Measurements from ENCODE around the gene SYNRG. TPM values are rescaled to one million over a fixed set of nuclear protein-coding genes. Genes with fewer than 3 reads are reported as not detected.

The SYNRG gene
- total RNA-seq, 2 experiments from 2014 or later, result 40.4 to 40.5 TPM

DNA sequence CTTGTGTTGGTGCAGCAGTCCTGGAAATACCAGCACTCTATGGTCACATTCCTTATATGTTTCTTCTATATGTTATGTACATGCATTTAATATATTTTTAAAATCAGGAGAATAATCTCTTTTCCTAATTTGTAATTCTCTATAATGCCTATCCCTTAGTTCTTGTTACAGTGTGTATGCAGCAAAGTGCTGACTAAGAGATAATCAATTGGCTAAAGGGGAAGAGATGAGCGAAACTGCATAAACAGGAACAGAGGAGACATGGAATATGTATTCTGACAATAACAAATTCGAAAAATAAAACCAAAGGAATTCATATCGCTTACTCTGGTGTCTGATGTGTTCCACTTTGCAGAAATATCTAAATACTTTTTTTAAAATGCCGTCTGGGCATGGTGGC is 41.7 kb downstream of the SYNRG start:
- no peak for DNase-seq
- Mint-ChIP-seq H3K9me3 (no peaks in the 10 kb centered on the region), H3K4me1 (peaks cover 12% of the 10 kb centered on the region), H3K27me3 (no peaks in the 10 kb centered on the region), H3K4me3 (no peak overlapping the region), H3K27ac (no peak overlapping the region), H3K36me3 (peaks cover 21% of the 10 kb centered on the region)

DNA sequence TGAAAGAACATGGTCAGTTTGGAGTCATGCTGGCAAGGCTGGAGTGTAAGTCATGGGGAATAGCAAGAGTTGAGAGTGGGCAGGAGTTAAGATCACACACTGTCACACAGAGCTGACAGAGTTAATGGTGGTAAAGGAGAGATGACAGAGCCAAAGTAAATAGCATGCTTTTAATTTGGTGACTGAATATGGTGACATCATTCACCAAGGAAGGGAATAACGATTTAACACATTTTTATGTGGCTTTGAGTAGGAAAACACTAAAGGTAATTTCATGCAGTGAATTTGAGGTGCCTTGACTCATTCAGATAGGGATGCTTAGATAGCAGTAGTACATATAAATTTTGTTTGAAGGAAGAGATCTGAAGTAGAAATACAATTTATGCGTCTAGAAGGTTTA is 42.1 kb downstream of the SYNRG start:
- no peak overlapping the region for H3K27ac Mint-ChIP-seq

GRCh38 chr17:37564252-37564651 is 45.0 kb downstream of the SYNRG start:
- no peak for DNase-seq
- Mint-ChIP-seq H3K36me3 (peaks cover 23% of the 10 kb centered on the region), H3K4me3 (no peak overlapping the region), H3K4me1 (peaks cover 15% of the 10 kb centered on the region), H3K27ac (peak overlapping the region; percentile 39), H3K27me3 (no peaks in the 10 kb centered on the region), H3K9me3 (no peaks in the 10 kb centered on the region)

More for the DNA sequence above, 42.1 kb downstream of the SYNRG start:
- Mint-ChIP-seq H3K4me1 (peaks cover 16% of the 10 kb centered on the region), H3K4me3 (no peak overlapping the region), H3K9me3 (no peaks in the 10 kb centered on the region), H3K27me3 (no peaks in the 10 kb centered on the region), H3K36me3 (peaks cover 19% of the 10 kb centered on the region)
- no peak for DNase-seq

- Mint-ChIP-seq H3K4me3 (no peak overlapping the region), H3K27me3 (no peaks in the 10 kb centered on the region), H3K36me3 (peaks cover 25% of the 10 kb centered on the region), H3K9me3 (no peaks in the 10 kb centered on the region), H3K27ac (peak overlapping the region; percentile 32), H3K4me1 (peaks cover 10% of the 10 kb centered on the region)
- DNase-seq, result no peak
These were observed 47.0 kb downstream of the SYNRG start for GRCh38 chr17:37562016-37562745.

GRCh38 chr17:37558299-37558698 is 50.9 kb downstream of the SYNRG start:
- Mint-ChIP-seq H3K27ac (no peak overlapping the region), H3K4me3 (no peak overlapping the region), H3K36me3 (peaks cover 18% of the 10 kb centered on the region)

DNA sequence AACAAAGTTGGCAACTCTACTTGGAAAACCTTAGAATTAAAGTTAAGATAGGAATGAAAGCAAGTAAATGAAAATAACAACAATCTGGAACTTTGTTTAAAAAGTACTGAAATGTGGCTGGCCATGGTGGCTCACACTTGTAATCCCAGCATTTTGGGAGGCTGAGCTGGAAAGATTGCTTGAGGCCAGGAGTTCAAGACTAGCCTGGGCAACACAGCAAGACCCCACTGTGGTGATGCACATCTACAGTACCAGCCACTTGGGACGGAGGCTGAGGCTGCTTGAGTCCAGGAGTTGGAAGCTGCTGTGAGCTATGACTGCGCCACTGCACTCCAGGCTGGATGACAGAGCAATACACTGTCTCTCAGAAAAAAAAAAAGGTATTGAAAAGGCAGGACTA is 51.7 kb downstream of the SYNRG start:
- Mint-ChIP-seq H3K9me3 (no peaks in the 10 kb centered on the region), H3K4me3 (no peak overlapping the region), H3K27me3 (no peaks in the 10 kb centered on the region), H3K36me3 (peaks cover 24% of the 10 kb centered on the region), H3K4me1 (peaks cover 21% of the 10 kb centered on the region), H3K27ac (no peak overlapping the region)
- no peak for DNase-seq

More at GRCh38 chr17:37558299-37558698, 50.9 kb downstream of the SYNRG start:
- DNase-seq, result no peak
- H3K9me3 Mint-ChIP-seq, result no peaks in the 10 kb centered on the region
- H3K27me3 Mint-ChIP-seq, result no peaks in the 10 kb centered on the region
- peaks cover 13% of the 10 kb centered on the region for H3K4me1 Mint-ChIP-seq

DNA sequence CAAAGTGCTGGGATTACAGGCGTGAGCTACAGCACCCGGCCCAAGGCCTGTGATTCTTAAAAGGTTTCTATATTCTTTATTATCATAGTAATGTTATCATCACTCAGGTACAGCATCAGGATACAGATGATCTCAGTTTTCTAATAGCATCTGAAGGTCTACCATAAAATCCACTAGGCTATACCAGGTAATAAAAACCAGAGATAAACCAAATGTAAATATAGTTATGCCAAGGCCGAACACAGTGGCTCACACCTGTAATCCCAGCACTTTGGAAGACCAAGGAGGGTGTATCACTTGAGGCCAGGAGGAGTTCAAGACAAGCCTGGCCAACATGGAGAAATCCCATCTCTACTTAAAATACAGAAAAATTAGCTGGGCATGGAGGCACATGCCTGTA is 53.8 kb downstream of the SYNRG start:
- H3K4me3 Mint-ChIP-seq, result no peak overlapping the region
- H3K27ac Mint-ChIP-seq, result no peak overlapping the region
- no peak for DNase-seq
- H3K36me3 Mint-ChIP-seq, result peaks cover 31% of the 10 kb centered on the region
- H3K4me1 Mint-ChIP-seq, result peaks cover 35% of the 10 kb centered on the region
- H3K27me3 Mint-ChIP-seq, result no peaks in the 10 kb centered on the region
- H3K9me3 Mint-ChIP-seq, result no peaks in the 10 kb centered on the region

DNA sequence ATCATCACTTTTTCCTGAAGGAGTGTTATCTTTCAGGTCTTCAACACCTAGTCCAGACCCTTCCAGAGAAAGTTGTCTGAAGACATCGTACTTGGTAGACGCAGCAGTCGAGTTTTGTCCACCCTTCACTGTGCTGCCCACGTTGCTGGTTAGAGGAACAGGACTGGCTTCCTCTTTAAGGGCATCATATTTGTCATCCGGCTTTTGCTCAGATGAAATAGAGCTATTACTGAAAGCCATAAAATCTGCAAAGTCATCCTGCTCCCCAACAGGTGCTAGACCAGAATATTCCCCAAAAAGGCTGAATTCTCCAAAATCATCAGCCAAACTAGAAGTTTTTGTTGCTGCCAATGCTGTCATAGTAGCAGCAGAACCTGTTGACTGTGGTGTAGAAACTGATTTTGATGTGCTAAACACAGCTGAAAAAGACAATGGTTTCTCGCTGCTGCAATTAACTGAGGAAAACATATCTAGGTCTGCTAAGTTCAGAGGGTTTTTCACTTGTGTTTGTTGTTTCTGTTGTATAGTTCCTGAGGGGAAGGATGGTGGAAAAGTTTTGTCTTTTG is 55.7 kb downstream of the SYNRG start:
- Mint-ChIP-seq H3K9me3 (no peaks in the 10 kb centered on the region), H3K36me3 (peaks cover 30% of the 10 kb centered on the region), H3K27ac (peak overlapping the region; percentile 32), H3K4me1 (peaks cover 40% of the 10 kb centered on the region), H3K27me3 (no peaks in the 10 kb centered on the region), H3K4me3 (no peak overlapping the region)
- no peak for DNase-seq

GRCh38 chr17:37551788-37552187 is 57.4 kb downstream of the SYNRG start:
- Mint-ChIP-seq H3K27ac (no peak overlapping the region), H3K4me3 (no peak overlapping the region), H3K9me3 (no peaks in the 10 kb centered on the region), H3K4me1 (peaks cover 51% of the 10 kb centered on the region), H3K27me3 (no peaks in the 10 kb centered on the region), H3K36me3 (peaks cover 26% of the 10 kb centered on the region)
- DNase-seq, result no peak

- no peaks in the 10 kb centered on the region for H3K9me3 Mint-ChIP-seq
- peak overlapping the region; percentile 1 for H3K27ac Mint-ChIP-seq
- peaks cover 16% of the 10 kb centered on the region for H3K36me3 Mint-ChIP-seq
- H3K27me3 Mint-ChIP-seq, result no peaks in the 10 kb centered on the region
- no peak overlapping the region for H3K4me3 Mint-ChIP-seq
- H3K4me1 Mint-ChIP-seq, result peaks cover 52% of the 10 kb centered on the region
- no peak for DNase-seq
These were observed 61.2 kb downstream of the SYNRG start for GRCh38 chr17:37547986-37548385.

GRCh38 chr17:37546302-37546701 is 62.9 kb downstream of the SYNRG start:
- H3K4me3 Mint-ChIP-seq, result no peak overlapping the region
- H3K4me1 Mint-ChIP-seq, result peaks cover 45% of the 10 kb centered on the region
- no peaks in the 10 kb centered on the region for H3K9me3 Mint-ChIP-seq
- H3K27ac Mint-ChIP-seq, result peak overlapping the region; percentile 32
- H3K36me3 Mint-ChIP-seq, result peaks cover 20% of the 10 kb centered on the region
- DNase-seq, result no peak
- H3K27me3 Mint-ChIP-seq, result no peaks in the 10 kb centered on the region

- Mint-ChIP-seq H3K4me3 (no peak overlapping the region), H3K27me3 (no peaks in the 10 kb centered on the region), H3K27ac (no peak overlapping the region), H3K9me3 (no peaks in the 10 kb centered on the region), H3K36me3 (peaks cover 19% of the 10 kb centered on the region), H3K4me1 (peaks cover 37% of the 10 kb centered on the region)
- DNase-seq, result no peak
These were observed 63.7 kb downstream of the SYNRG start for GRCh38 chr17:37545486-37545885.

- H3K4me1 Mint-ChIP-seq, result peaks cover 31% of the 10 kb centered on the region
- no peak overlapping the region for H3K4me3 Mint-ChIP-seq
- peaks cover 15% of the 10 kb centered on the region for H3K36me3 Mint-ChIP-seq
- H3K9me3 Mint-ChIP-seq, result no peaks in the 10 kb centered on the region
- H3K27ac Mint-ChIP-seq, result peak overlapping the region; percentile 58
- DNase-seq, result no peak
- no peaks in the 10 kb centered on the region for H3K27me3 Mint-ChIP-seq
These were observed 65.6 kb downstream of the SYNRG start for GRCh38 chr17:37543637-37544052.

GRCh38 chr17:37541880-37542660 is 67.1 kb downstream of the SYNRG start:
- Mint-ChIP-seq H3K9me3 (no peaks in the 10 kb centered on the region), H3K27me3 (no peaks in the 10 kb centered on the region), H3K36me3 (peaks cover 15% of the 10 kb centered on the region), H3K4me1 (peaks cover 22% of the 10 kb centered on the region), H3K4me3 (no peak overlapping the region), H3K27ac (peak overlapping the region; percentile 92)
- no peak for DNase-seq

GRCh38 chr17:37538981-37539659 is 70.1 kb downstream of the SYNRG start:
- Mint-ChIP-seq H3K27ac (no peak overlapping the region), H3K27me3 (no peaks in the 10 kb centered on the region), H3K4me1 (peaks cover 14% of the 10 kb centered on the region), H3K4me3 (no peak overlapping the region), H3K36me3 (peaks cover 15% of the 10 kb centered on the region), H3K9me3 (no peaks in the 10 kb centered on the region)
- DNase-seq, result no peak
